NB4 (cell line): Measurements from ENCODE around the gene HRAS.
"Not testable (repeated sequence)": the region's sequence is repeated elsewhere in the genome, so short reads cannot be mapped to it uniquely, and the experiment has no call there.

Source experiments
- DNase-seq: peaks from one replicate; pipeline ENCODE4 v3.0.0; 2010; ENCODE audit warnings: low read depth
- H3K4me3 ChIP-seq: one replicate; pipeline ENCODE4 v1.5.1; 2011; ENCODE audit warnings: mild to moderate bottlenecking, low read depth, low read length, moderate library complexity
- CTCF ChIP-seq: IDR thresholded peaks from one replicate; pipeline ENCODE4 v1.5.1; 2012; ENCODE audit warnings: low read depth, low read length
- MAX ChIP-seq: IDR thresholded peaks from 2 replicates; pipeline ENCODE4 v1.6.1; 2011; ENCODE audit warnings: low read depth, low read length
- MYC ChIP-seq: IDR thresholded peaks from 2 replicates; pipeline ENCODE4 v1.6.1; 2011; ENCODE audit warnings: low read depth, low read length
- POLR2A ChIP-seq: IDR thresholded peaks from 2 replicates; pipeline ENCODE4 v1.6.1; 2011; ENCODE audit warnings: mild to moderate bottlenecking; ENCODE audit not compliant: insufficient read length; ENCODE audit errors: extremely low read depth

Gene HRAS

GRCh38 chr11:520428-521176 is 14.8 kb downstream of the HRAS start:
- no peak for DNase-seq
- TF ChIP-seq MAX, result no peak
- TF ChIP-seq MYC, result no peak
- peak; percentile 36 for TF ChIP-seq CTCF
- no peak for TF ChIP-seq POLR2A
- H3K4me3 ChIP-seq, result no peak overlapping the region

GRCh38 chr11:518463-519202 is 16.7 kb downstream of the HRAS start:
- peak overlapping the region; percentile 32 for H3K4me3 ChIP-seq
- DNase-seq, result peak; percentile 94
- TF ChIP-seq CTCF, result peak; percentile 60
- peak; percentile 88 for TF ChIP-seq MAX
- TF ChIP-seq MYC, result peak; percentile 88
- peak; percentile 63 for TF ChIP-seq POLR2A

GRCh38 chr11:516918-517685 is 18.3 kb downstream of the HRAS start:
- not testable (repeated sequence) for DNase-seq, H3K4me3 ChIP-seq

GRCh38 chr11:516400-516799 is 19.0 kb downstream of the HRAS start:
- no peak for TF ChIP-seq CTCF
- TF ChIP-seq MAX, result no peak
- TF ChIP-seq MYC, result no peak
- no peak for TF ChIP-seq POLR2A
- no peak for DNase-seq
- no peak overlapping the region for H3K4me3 ChIP-seq

- TF ChIP-seq POLR2A (no peak), MAX (no peak), CTCF (no peak), MYC (no peak)
- no peak for DNase-seq
- H3K4me3 ChIP-seq, result no peak overlapping the region
Measured at GRCh38 chr11:515131-515530, 20.2 kb downstream of the HRAS start.

- H3K4me3 ChIP-seq, result no peak overlapping the region
- TF ChIP-seq CTCF (no peak), MAX (no peak), MYC (no peak), POLR2A (no peak)
- DNase-seq, result peak; percentile 19
Measured at GRCh38 chr11:514606-515005, 20.8 kb downstream of the HRAS start.
